ENCODE data around the gene BAHCC1. TPM values are rescaled to one million over a fixed set of nuclear protein-coding genes. Genes with fewer than 3 reads are reported as not detected.

BAHCC1 gene
- total RNA-seq, 1 experiment from 2014 or later, result 29.8 TPM

GRCh38 chr17:81440051-81440471 is 44.8 kb downstream of the BAHCC1 start:
- ATAC-seq, result no peak
- no peak overlapping the region for H3K4me3 Mint-ChIP-seq
- H3K4me1 Mint-ChIP-seq, result no peaks in the 10 kb centered on the region
- H3K27ac Mint-ChIP-seq, result no peak overlapping the region
- H3K27me3 Mint-ChIP-seq (ENCODE audit: low read depth), result no peaks in the 10 kb centered on the region
- ChIA-PET POLR2A (interaction anchor here (1.3 to 1.4 kb wide), 2 partner anchors 67 to 69 kb away, joined by 4 to 9 read pairs; no protein-coding TSS in a partner anchor), CTCF (interaction anchor here (0.8 to 4.0 kb wide), 56 partner anchors 10 to 337 kb away, joined by 3 to 62 read pairs (median 6); partner anchors contain the start of genes AATK, BAHCC1, CEP131 and NDUFAF8)
- TF ChIP-seq NFE2L1 (CRISPR knock-in tag; IDR thresholded peaks at IDR 0.05), result no peak
- TF ChIP-seq FOXJ3 (CRISPR knock-in tag; IDR thresholded peaks at IDR 0.05; ENCODE audit: borderline replicate concordance), result no peak
- TF ChIP-seq RELA (CRISPR knock-in tag; IDR thresholded peaks at IDR 0.05; ENCODE audit: borderline replicate concordance), result no peak
- TF ChIP-seq ZNF396 (CRISPR knock-in tag; IDR thresholded peaks at IDR 0.05; ENCODE audit: borderline replicate concordance), result no peak
- TF ChIP-seq SP1 (CRISPR knock-in tag; conservative IDR thresholded peaks at IDR 0.05), result no peak
- TF ChIP-seq JAZF1 (CRISPR knock-in tag; IDR thresholded peaks at IDR 0.05), result no peak
- TF ChIP-seq, protein P1, sequence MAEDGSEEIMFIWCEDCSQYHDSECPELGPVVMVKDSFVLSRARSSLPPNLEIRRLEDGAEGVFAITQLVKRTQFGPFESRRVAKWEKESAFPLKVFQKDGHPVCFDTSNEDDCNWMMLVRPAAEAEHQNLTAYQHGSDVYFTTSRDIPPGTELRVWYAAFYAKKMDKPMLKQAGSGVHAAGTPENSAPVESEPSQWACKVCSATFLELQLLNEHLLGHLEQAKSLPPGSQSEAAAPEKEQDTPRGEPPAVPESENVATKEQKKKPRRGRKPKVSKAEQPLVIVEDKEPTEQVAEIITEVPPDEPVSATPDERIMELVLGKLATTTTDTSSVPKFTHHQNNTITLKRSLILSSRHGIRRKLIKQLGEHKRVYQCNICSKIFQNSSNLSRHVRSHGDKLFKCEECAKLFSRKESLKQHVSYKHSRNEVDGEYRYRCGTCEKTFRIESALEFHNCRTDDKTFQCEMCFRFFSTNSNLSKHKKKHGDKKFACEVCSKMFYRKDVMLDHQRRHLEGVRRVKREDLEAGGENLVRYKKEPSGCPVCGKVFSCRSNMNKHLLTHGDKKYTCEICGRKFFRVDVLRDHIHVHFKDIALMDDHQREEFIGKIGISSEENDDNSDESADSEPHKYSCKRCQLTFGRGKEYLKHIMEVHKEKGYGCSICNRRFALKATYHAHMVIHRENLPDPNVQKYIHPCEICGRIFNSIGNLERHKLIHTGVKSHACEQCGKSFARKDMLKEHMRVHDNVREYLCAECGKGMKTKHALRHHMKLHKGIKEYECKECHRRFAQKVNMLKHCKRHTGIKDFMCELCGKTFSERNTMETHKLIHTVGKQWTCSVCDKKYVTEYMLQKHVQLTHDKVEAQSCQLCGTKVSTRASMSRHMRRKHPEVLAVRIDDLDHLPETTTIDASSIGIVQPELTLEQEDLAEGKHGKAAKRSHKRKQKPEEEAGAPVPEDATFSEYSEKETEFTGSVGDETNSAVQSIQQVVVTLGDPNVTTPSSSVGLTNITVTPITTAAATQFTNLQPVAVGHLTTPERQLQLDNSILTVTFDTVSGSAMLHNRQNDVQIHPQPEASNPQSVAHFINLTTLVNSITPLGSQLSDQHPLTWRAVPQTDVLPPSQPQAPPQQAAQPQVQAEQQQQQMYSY (CRISPR knock-in tag; IDR thresholded peaks at IDR 0.05), result no peak
- no peak for TF ChIP-seq NFATC4 (CRISPR knock-in tag; IDR thresholded peaks at IDR 0.05)
- no peak for TF ChIP-seq ZNF219 (CRISPR knock-in tag; IDR thresholded peaks at IDR 0.05; ENCODE audit: borderline replicate concordance)
- no peak for TF ChIP-seq E2F5 (CRISPR knock-in tag; IDR thresholded peaks at IDR 0.05)
- no peak for TF ChIP-seq CREM (CRISPR knock-in tag; IDR thresholded peaks at IDR 0.05)
- no peak for TF ChIP-seq IRF2 (CRISPR knock-in tag; IDR thresholded peaks at IDR 0.05; ENCODE audit: borderline replicate concordance, low read depth)
- TF ChIP-seq ZNF416 (CRISPR knock-in tag; IDR thresholded peaks at IDR 0.05), result no peak
- TF ChIP-seq KAT7 (CRISPR knock-in tag; IDR thresholded peaks at IDR 0.05; ENCODE audit: borderline replicate concordance), result no peak
- TF ChIP-seq TCF7 (CRISPR knock-in tag; IDR thresholded peaks at IDR 0.05; ENCODE audit: low read depth), result no peak
- no peak for TF ChIP-seq FOXP1 (CRISPR knock-in tag; IDR thresholded peaks at IDR 0.05; ENCODE audit: borderline replicate concordance)
- no peak for TF ChIP-seq GABPB1 (CRISPR knock-in tag; IDR thresholded peaks at IDR 0.05)
- no peaks in the 10 kb centered on the region for H3K36me3 Mint-ChIP-seq
- no peak for DNase-seq (ENCODE audit: low spot score)
- no peaks in the 10 kb centered on the region for H3K9me3 Mint-ChIP-seq

DNA sequence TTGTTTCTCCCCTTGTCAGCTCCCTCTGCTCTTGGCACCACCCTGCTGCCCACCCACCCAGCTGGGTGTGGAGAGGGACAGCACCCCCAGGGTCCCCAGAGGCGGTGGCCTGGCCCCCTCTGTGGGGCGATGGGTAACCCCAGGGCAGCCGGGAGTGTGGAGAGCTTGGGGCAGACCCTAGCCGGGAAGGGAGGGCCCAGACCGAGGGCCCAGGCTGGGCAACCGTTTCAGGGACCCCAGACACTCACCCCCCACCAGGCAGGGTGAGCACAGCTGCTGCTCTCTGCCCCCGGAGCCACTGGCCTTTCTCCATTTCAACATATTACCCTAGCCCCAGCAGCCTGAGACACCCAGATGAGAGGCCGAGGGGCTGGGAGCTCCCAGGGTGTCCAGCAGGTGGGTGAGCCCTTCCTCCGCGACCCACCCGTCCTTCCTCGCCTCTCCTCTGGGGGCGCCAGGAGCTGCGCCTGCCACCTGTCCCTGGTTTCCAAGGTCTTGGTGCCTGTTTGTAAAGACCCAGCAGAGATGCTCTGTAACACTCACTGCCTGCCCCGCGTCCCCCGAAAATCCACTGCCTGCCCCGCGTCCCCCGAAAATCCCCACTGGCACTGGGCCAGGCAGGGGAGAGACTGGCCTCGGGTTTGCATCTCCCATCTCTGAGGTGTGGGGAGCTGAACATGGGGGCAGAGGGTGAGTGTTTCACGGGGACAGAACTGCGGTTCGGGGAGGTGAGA is 45.4 kb downstream of the BAHCC1 start:
- Mint-ChIP-seq H3K27me3 (ENCODE audit: low read depth) (no peaks in the 10 kb centered on the region), H3K27ac (no peak overlapping the region), H3K4me3 (no peak overlapping the region), H3K36me3 (no peaks in the 10 kb centered on the region), H3K4me1 (no peaks in the 10 kb centered on the region), H3K9me3 (no peaks in the 10 kb centered on the region)
- ATAC-seq (peak; percentile 77), DNase-seq (ENCODE audit: low spot score) (peak; percentile 84)
- CTCF ChIA-PET, result interaction anchor here (0.7 to 4.0 kb wide), 62 partner anchors 10 to 337 kb away, joined by 3 to 62 read pairs (median 5); partner anchors contain the start of genes AATK, BAHCC1, CEP131 and FSCN2
- POLR2A ChIA-PET, result interaction anchor here (1.3 to 1.4 kb wide), 2 partner anchors 67 to 68 kb away, joined by 4 to 9 read pairs; no protein-coding TSS in a partner anchor
- TF ChIP-seq, protein P2, sequence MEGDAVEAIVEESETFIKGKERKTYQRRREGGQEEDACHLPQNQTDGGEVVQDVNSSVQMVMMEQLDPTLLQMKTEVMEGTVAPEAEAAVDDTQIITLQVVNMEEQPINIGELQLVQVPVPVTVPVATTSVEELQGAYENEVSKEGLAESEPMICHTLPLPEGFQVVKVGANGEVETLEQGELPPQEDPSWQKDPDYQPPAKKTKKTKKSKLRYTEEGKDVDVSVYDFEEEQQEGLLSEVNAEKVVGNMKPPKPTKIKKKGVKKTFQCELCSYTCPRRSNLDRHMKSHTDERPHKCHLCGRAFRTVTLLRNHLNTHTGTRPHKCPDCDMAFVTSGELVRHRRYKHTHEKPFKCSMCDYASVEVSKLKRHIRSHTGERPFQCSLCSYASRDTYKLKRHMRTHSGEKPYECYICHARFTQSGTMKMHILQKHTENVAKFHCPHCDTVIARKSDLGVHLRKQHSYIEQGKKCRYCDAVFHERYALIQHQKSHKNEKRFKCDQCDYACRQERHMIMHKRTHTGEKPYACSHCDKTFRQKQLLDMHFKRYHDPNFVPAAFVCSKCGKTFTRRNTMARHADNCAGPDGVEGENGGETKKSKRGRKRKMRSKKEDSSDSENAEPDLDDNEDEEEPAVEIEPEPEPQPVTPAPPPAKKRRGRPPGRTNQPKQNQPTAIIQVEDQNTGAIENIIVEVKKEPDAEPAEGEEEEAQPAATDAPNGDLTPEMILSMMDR (IDR thresholded peaks at IDR 0.05), result peak; percentile 79
- TF ChIP-seq ZNF423 (CRISPR knock-in tag; IDR thresholded peaks at IDR 0.05), result peak; percentile 44; the same call in 1 of the 2 replicates
- TF ChIP-seq, protein P3, sequence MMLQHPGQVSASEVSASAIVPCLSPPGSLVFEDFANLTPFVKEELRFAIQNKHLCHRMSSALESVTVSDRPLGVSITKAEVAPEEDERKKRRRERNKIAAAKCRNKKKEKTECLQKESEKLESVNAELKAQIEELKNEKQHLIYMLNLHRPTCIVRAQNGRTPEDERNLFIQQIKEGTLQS (CRISPR knock-in tag; conservative IDR thresholded peaks at IDR 0.05), result no peak
